ENCODE data around the gene ZNF177.

ZNF177 gene

GRCh38 chr19:9431475-9431874 lies 68.7 kb downstream of the ZNF177 start:
- H3K36me3 ChIP-seq (ENCODE audit: insufficient read depth, low read length), result no peaks in the 10 kb centered on the region; the same call in 1 of the 2 replicates
- no peak overlapping the region for H3K9ac ChIP-seq (ENCODE audit: low read depth, low read length, poor library complexity, severe bottlenecking)
- H3K4me2 ChIP-seq (ENCODE audit: low read depth, low read length, poor library complexity, severe bottlenecking), result peak overlapping the region; percentile 12
- peaks cover 25% of the 10 kb centered on the region for H3K4me1 ChIP-seq (ENCODE audit: insufficient read depth, low read length, poor library complexity, severe bottlenecking)
- H3K9me3 ChIP-seq (ENCODE audit: insufficient read depth, low read depth, low read length), result no peaks in the 10 kb centered on the region
- no peak overlapping the region for H3K4me3 ChIP-seq (ENCODE audit: low read length, poor library complexity, severe bottlenecking)
- H3K27me3 ChIP-seq (ENCODE audit: insufficient read depth, low read length, poor library complexity, severe bottlenecking), result no peaks in the 10 kb centered on the region
- H3K79me2 ChIP-seq (ENCODE audit: insufficient read depth, low read length), result peaks cover 68% of the 10 kb centered on the region
- H2AFZ ChIP-seq (ENCODE audit: low read length), result no peak overlapping the region
- H3F3A ChIP-seq (ENCODE audit: low read depth), result no peaks in the 10 kb centered on the region
- H3K9me2 ChIP-seq (replicated peaks; ENCODE audit: low read depth, low read length), result no peaks in the 10 kb centered on the region
- H4K20me1 ChIP-seq (ENCODE audit: insufficient read depth, low read length, poor library complexity, severe bottlenecking), result peaks cover 15% of the 10 kb centered on the region
- TF ChIP-seq CTCF (conservative IDR thresholded peaks at IDR 0.05; ENCODE audit: low read length) (peak; percentile 88), EZH2phosphoT487 (IDR thresholded peaks at IDR 0.05; ENCODE audit: borderline replicate concordance) (no peak)
